ENCODE data around the gene MIGA2.

MIGA2 gene, protein sequence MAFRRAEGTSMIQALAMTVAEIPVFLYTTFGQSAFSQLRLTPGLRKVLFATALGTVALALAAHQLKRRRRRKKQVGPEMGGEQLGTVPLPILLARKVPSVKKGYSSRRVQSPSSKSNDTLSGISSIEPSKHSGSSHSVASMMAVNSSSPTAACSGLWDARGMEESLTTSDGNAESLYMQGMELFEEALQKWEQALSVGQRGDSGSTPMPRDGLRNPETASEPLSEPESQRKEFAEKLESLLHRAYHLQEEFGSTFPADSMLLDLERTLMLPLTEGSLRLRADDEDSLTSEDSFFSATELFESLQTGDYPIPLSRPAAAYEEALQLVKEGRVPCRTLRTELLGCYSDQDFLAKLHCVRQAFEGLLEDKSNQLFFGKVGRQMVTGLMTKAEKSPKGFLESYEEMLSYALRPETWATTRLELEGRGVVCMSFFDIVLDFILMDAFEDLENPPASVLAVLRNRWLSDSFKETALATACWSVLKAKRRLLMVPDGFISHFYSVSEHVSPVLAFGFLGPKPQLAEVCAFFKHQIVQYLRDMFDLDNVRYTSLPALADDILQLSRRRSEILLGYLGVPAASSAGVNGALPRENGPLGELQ

DNA sequence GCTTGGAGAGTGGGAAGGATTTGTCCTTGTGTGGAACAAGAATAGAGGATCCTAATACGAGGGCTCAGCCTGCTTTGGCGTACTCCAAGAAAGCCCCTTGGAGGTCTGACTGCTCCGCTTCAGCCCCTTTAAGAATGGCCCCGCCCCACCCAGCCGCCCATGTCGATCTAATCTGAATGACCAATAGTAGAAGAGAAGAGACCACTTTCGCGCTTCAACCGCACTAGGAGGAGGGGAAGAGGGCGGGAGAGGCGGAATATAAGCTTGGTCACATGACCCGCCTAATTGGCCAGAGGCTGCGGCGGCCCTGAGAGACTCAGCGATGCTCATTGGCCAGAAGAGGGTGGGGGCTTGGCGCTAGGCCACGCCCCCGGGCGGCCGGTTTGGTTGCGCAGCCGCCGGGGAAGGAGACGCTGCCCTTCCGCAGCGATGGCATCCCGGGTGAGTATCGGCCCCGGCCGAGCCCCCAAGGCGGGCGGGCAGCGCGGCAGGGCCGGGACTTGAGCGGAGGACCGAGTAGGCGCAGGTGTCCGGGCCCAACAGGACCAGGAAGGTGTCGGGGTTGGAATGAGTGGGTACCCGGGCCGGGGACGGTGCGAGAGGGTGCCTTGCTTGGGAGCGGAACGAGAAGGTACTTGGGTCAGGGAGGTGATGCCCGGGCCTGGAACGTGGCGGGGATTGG lies at the start of gene MIGA2:
MIGA2 (plus strand) TSS at position 386 of the 682 bp plus-strand sequence. CDS start 3,969 bp downstream, outside the sequence.
- TF ChIP-seq, protein P1, sequence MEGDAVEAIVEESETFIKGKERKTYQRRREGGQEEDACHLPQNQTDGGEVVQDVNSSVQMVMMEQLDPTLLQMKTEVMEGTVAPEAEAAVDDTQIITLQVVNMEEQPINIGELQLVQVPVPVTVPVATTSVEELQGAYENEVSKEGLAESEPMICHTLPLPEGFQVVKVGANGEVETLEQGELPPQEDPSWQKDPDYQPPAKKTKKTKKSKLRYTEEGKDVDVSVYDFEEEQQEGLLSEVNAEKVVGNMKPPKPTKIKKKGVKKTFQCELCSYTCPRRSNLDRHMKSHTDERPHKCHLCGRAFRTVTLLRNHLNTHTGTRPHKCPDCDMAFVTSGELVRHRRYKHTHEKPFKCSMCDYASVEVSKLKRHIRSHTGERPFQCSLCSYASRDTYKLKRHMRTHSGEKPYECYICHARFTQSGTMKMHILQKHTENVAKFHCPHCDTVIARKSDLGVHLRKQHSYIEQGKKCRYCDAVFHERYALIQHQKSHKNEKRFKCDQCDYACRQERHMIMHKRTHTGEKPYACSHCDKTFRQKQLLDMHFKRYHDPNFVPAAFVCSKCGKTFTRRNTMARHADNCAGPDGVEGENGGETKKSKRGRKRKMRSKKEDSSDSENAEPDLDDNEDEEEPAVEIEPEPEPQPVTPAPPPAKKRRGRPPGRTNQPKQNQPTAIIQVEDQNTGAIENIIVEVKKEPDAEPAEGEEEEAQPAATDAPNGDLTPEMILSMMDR (IDR thresholded peaks at IDR 0.05; ENCODE audit: low read depth, low read length, missing control alignments), result no peak
- H3K4me3 ChIP-seq (ENCODE audit: low read depth, low read length), result peak within 1 kb of the TSS; percentile 98
- peak; percentile 98 for DNase-seq (ENCODE audit: low read depth)
- in situ Hi-C loops (cut with HindIII; ENCODE audit: low sequenced_read_pairs), result loop anchor here (10.0 kb wide), 1 partner anchor 48 kb away; the partner anchor contains the start of gene DOLPP1

DNA sequence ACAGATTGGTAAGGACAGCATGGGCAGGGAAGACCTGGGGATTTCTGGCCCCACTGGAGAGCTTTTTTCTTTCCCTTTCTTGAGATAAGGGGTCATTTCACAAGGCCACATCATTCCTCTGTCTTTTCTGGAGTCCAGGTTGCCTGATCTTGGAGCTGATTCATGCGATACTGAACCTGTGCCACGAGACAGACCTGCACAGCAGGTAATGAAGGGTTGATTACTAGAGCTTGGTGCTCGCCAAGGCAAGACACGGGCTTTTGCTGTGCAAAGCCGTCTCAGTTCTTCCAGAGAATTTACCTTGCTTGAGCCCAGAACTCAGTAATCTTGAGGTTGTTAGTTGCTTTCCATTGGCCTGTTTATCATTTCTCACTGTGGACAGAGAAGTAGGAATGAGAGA lies 49.8 kb upstream of the MIGA2 start:
- TF ChIP-seq, protein P1 (IDR thresholded peaks at IDR 0.05; ENCODE audit: low read depth, low read length, missing control alignments), result no peak
- no peak for DNase-seq (ENCODE audit: low read depth)
- H3K4me3 ChIP-seq (ENCODE audit: low read depth, low read length), result no peak overlapping the region
- in situ Hi-C loops (cut with HindIII; ENCODE audit: low sequenced_read_pairs), result no loop called here

DNA sequence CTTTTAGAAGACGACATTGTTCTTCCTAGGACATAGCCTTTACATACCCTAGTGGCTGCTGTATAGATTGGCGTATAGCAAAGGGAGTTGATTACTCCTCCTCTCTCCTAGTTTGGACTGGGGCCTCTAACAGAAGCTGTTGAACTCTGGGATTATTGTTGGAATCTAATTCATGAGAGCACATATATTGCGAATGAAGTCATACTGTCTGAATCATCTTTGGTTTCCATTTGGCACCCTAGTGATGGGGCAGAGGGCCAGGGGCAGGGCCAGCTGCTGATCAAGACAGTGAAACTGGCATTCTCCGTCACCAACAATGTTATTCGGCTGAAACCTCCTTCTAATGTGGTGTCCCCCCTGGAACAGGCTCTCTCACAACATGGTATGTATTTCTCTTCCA lies 48.6 kb upstream of the MIGA2 start:
- in situ Hi-C loops (cut with HindIII; ENCODE audit: low sequenced_read_pairs), result no loop called here
- peak; percentile 79 for DNase-seq (ENCODE audit: low read depth)
- no peak overlapping the region for H3K4me3 ChIP-seq (ENCODE audit: low read depth, low read length)
- TF ChIP-seq, protein P1 (IDR thresholded peaks at IDR 0.05; ENCODE audit: low read depth, low read length, missing control alignments), result no peak

GRCh38 chr9:128992995-128993394 lies 43.4 kb upstream of the MIGA2 start:
- in situ Hi-C loops (cut with HindIII; ENCODE audit: low sequenced_read_pairs), result no loop called here
- TF ChIP-seq, protein P1 (IDR thresholded peaks at IDR 0.05; ENCODE audit: low read depth, low read length, missing control alignments), result peak; percentile 45
- DNase-seq (ENCODE audit: low read depth), result no peak
- no peak overlapping the region for H3K4me3 ChIP-seq (ENCODE audit: low read depth, low read length)

- H3K4me3 ChIP-seq (ENCODE audit: low read depth, low read length), result no peak overlapping the region
- in situ Hi-C loops (cut with HindIII; ENCODE audit: low sequenced_read_pairs), result no loop called here
- TF ChIP-seq, protein P1 (IDR thresholded peaks at IDR 0.05; ENCODE audit: low read depth, low read length, missing control alignments), result no peak
- DNase-seq (ENCODE audit: low read depth), result no peak
These were observed 40.6 kb upstream of the MIGA2 start for GRCh38 chr9:128995791-128996190.

DNA sequence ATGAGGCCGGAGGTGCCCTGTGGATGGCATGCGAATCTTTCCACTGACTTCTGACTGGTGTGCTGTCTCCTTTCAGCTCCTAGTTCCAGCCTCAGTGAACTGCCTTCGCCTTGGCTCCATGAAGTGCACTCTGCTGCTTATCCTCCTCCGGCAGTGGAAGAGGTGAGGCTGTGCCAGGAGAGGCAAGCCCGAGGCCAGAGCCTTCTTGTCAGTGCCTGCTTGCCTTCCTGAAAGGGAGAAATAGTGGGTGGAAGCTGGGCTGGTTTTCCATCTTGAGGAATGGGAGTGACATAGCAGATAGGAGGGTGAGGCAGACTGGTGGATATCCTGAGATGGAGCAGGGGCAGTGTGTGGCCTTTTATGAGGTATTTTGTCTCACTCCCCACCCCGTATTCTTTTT lies 38.0 kb upstream of the MIGA2 start:
- in situ Hi-C loops (cut with HindIII; ENCODE audit: low sequenced_read_pairs), result no loop called here
- no peak for DNase-seq (ENCODE audit: low read depth)

More for the DNA sequence above, 38.0 kb upstream of the MIGA2 start:
- TF ChIP-seq, protein P1 (IDR thresholded peaks at IDR 0.05; ENCODE audit: low read depth, low read length, missing control alignments), result no peak
- H3K4me3 ChIP-seq (ENCODE audit: low read depth, low read length), result no peak overlapping the region

All from astrocyte of the cerebellum (primary cell).